ENCODE data around the gene CARD11.

Gene CARD11

GRCh38 chr7:2965745-2966270, 77.9 kb downstream of the CARD11 start:
- no peak overlapping the region for H3K18ac ChIP-seq (ENCODE audit: low read length)
- no peak overlapping the region for H3K27ac ChIP-seq (ENCODE audit: low read depth, low read length)
- no peaks in the 10 kb centered on the region for H3K79me2 ChIP-seq (ENCODE audit: control insufficient read depth, insufficient read depth, low read length, poor library complexity)
- H2BK120ac ChIP-seq (ENCODE audit: insufficient read depth, low read length, poor library complexity) = no peak overlapping the region
- H2AFZ ChIP-seq (ENCODE audit: insufficient read depth, low read length, poor library complexity) = no peak overlapping the region
- H3K23ac ChIP-seq (ENCODE audit: low read length) = no peak overlapping the region
- H3K4me2 ChIP-seq (ENCODE audit: low read length) = no peak overlapping the region
- no peak for DNase-seq
- H4K12ac ChIP-seq (ENCODE audit: low read depth, low read length) = no peak overlapping the region
- no peak overlapping the region for H2AK5ac ChIP-seq (ENCODE audit: low read length)
- WGBS (ENCODE audit: extremely low coverage, insufficient coverage, insufficient read length) = no CpG with 5 or more reads among the region's 1 CpG
- H2BK5ac ChIP-seq (ENCODE audit: low read depth, low read length, poor library complexity) = no peak overlapping the region
- no peaks in the 10 kb centered on the region for H3K27me3 ChIP-seq (ENCODE audit: insufficient read depth, low read length)
- no peak overlapping the region for H2BK12ac ChIP-seq (ENCODE audit: low read length)
- no peaks in the 10 kb centered on the region for H3K4me1 ChIP-seq (ENCODE audit: control insufficient read depth in 1 of 2, insufficient read depth in 2 of 2, low read length in 2 of 2)
- no peak overlapping the region for H3K9ac ChIP-seq (ENCODE audit: low read length)
- H3K4me3 ChIP-seq (ENCODE audit: low read depth, low read length) = no peak overlapping the region
- H3K36me3 ChIP-seq (ENCODE audit: control insufficient read depth in 1 of 2, insufficient read depth in 2 of 2, low read length in 2 of 2) = no peaks in the 10 kb centered on the region
- no peak overlapping the region for H4K91ac ChIP-seq (ENCODE audit: low read depth, low read length)
- no peak overlapping the region for H3K4ac ChIP-seq (ENCODE audit: low read depth, low read length)
- H3K14ac ChIP-seq (ENCODE audit: low read length) = no peak overlapping the region
- H3K9me3 ChIP-seq (ENCODE audit: insufficient read depth, low read depth, low read length) = peaks cover 4% of the 10 kb centered on the region
- H4K8ac ChIP-seq (ENCODE audit: low read depth, low read length) = no peak overlapping the region
- H3K79me1 ChIP-seq (ENCODE audit: low read length) = no peaks in the 10 kb centered on the region

- no peaks in the 10 kb centered on the region for H3K27me3 ChIP-seq (ENCODE audit: insufficient read depth, low read length)
- H2BK120ac ChIP-seq (ENCODE audit: insufficient read depth, low read length, poor library complexity) = no peak overlapping the region
- no peak overlapping the region for H3K14ac ChIP-seq (ENCODE audit: low read length)
- H4K91ac ChIP-seq (ENCODE audit: low read depth, low read length) = no peak overlapping the region
- no peaks in the 10 kb centered on the region for H3K4me1 ChIP-seq (ENCODE audit: control insufficient read depth in 1 of 2, insufficient read depth in 2 of 2, low read length in 2 of 2)
- H3K23ac ChIP-seq (ENCODE audit: low read length) = no peak overlapping the region
- no peak overlapping the region for H3K4ac ChIP-seq (ENCODE audit: low read depth, low read length)
- no peak overlapping the region for H2AK5ac ChIP-seq (ENCODE audit: low read length)
- no peaks in the 10 kb centered on the region for H3K79me1 ChIP-seq (ENCODE audit: low read length)
- H3K9me3 ChIP-seq (ENCODE audit: insufficient read depth, low read depth, low read length) = peaks cover 4% of the 10 kb centered on the region
- no peak overlapping the region for H3K9ac ChIP-seq (ENCODE audit: low read length)
- no peak overlapping the region for H3K27ac ChIP-seq (ENCODE audit: low read depth, low read length)
- H3K18ac ChIP-seq (ENCODE audit: low read length) = no peak overlapping the region
- H3K36me3 ChIP-seq (ENCODE audit: control insufficient read depth in 1 of 2, insufficient read depth in 2 of 2, low read length in 2 of 2) = no peaks in the 10 kb centered on the region
- no peak overlapping the region for H2AFZ ChIP-seq (ENCODE audit: insufficient read depth, low read length, poor library complexity)
- no peaks in the 10 kb centered on the region for H3K79me2 ChIP-seq (ENCODE audit: control insufficient read depth, insufficient read depth, low read length, poor library complexity)
- no peak overlapping the region for H4K12ac ChIP-seq (ENCODE audit: low read depth, low read length)
- H3K4me2 ChIP-seq (ENCODE audit: low read length) = no peak overlapping the region
- no peak for DNase-seq
- WGBS (ENCODE audit: extremely low coverage, insufficient coverage, insufficient read length) = no CpG with 5 or more reads among the region's 1 CpG
- H3K4me3 ChIP-seq (ENCODE audit: low read depth, low read length) = no peak overlapping the region
- H2BK5ac ChIP-seq (ENCODE audit: low read depth, low read length, poor library complexity) = no peak overlapping the region
- H4K8ac ChIP-seq (ENCODE audit: low read depth, low read length) = no peak overlapping the region
- H2BK12ac ChIP-seq (ENCODE audit: low read length) = no peak overlapping the region
These were observed 78.4 kb downstream of the CARD11 start for GRCh38 chr7:2965301-2965700.

GRCh38 chr7:2964208-2964607, 79.5 kb downstream of the CARD11 start:
- H3K9ac ChIP-seq (ENCODE audit: low read length) = no peak overlapping the region
- H3K18ac ChIP-seq (ENCODE audit: low read length) = no peak overlapping the region
- H3K4me3 ChIP-seq (ENCODE audit: low read depth, low read length) = no peak overlapping the region
- H3K27me3 ChIP-seq (ENCODE audit: insufficient read depth, low read length) = no peaks in the 10 kb centered on the region
- H4K91ac ChIP-seq (ENCODE audit: low read depth, low read length) = no peak overlapping the region
- no peaks in the 10 kb centered on the region for H3K79me1 ChIP-seq (ENCODE audit: low read length)
- H2BK12ac ChIP-seq (ENCODE audit: low read length) = no peak overlapping the region
- no peak overlapping the region for H2BK5ac ChIP-seq (ENCODE audit: low read depth, low read length, poor library complexity)
- no peak overlapping the region for H3K4me2 ChIP-seq (ENCODE audit: low read length)
- no CpG with 5 or more reads among the region's 2 CpGs for WGBS (ENCODE audit: extremely low coverage, insufficient coverage, insufficient read length)
- H3K36me3 ChIP-seq (ENCODE audit: control insufficient read depth in 1 of 2, insufficient read depth in 2 of 2, low read length in 2 of 2) = no peaks in the 10 kb centered on the region
- H2AK5ac ChIP-seq (ENCODE audit: low read length) = no peak overlapping the region
- H2AFZ ChIP-seq (ENCODE audit: insufficient read depth, low read length, poor library complexity) = no peak overlapping the region
- H3K27ac ChIP-seq (ENCODE audit: low read depth, low read length) = no peak overlapping the region
- no peak overlapping the region for H3K4ac ChIP-seq (ENCODE audit: low read depth, low read length)
- H4K8ac ChIP-seq (ENCODE audit: low read depth, low read length) = no peak overlapping the region
- no peak overlapping the region for H3K23ac ChIP-seq (ENCODE audit: low read length)
- no peaks in the 10 kb centered on the region for H3K4me1 ChIP-seq (ENCODE audit: control insufficient read depth in 1 of 2, insufficient read depth in 2 of 2, low read length in 2 of 2)
- no peak overlapping the region for H4K12ac ChIP-seq (ENCODE audit: low read depth, low read length)
- DNase-seq = no peak
- no peak overlapping the region for H2BK120ac ChIP-seq (ENCODE audit: insufficient read depth, low read length, poor library complexity)
- no peak overlapping the region for H3K14ac ChIP-seq (ENCODE audit: low read length)
- H3K79me2 ChIP-seq (ENCODE audit: control insufficient read depth, insufficient read depth, low read length, poor library complexity) = no peaks in the 10 kb centered on the region
- H3K9me3 ChIP-seq (ENCODE audit: insufficient read depth, low read depth, low read length) = peaks cover 4% of the 10 kb centered on the region

- H3K27ac ChIP-seq (ENCODE audit: low read depth, low read length) = no peak overlapping the region
- H3K79me2 ChIP-seq (ENCODE audit: control insufficient read depth, insufficient read depth, low read length, poor library complexity) = no peaks in the 10 kb centered on the region
- WGBS (ENCODE audit: extremely low coverage, insufficient coverage, insufficient read length) = no CpG with 5 or more reads among the region's 2 CpGs
- H3K18ac ChIP-seq (ENCODE audit: low read length) = no peak overlapping the region
- DNase-seq = peak in 1 of 2 donors; percentile 9
- H2BK120ac ChIP-seq (ENCODE audit: insufficient read depth, low read length, poor library complexity) = no peak overlapping the region
- H3K4me3 ChIP-seq (ENCODE audit: low read depth, low read length) = no peak overlapping the region
- no peak overlapping the region for H4K91ac ChIP-seq (ENCODE audit: low read depth, low read length)
- no peak overlapping the region for H2AK5ac ChIP-seq (ENCODE audit: low read length)
- no peak overlapping the region for H2AFZ ChIP-seq (ENCODE audit: insufficient read depth, low read length, poor library complexity)
- H2BK5ac ChIP-seq (ENCODE audit: low read depth, low read length, poor library complexity) = no peak overlapping the region
- no peak overlapping the region for H3K4ac ChIP-seq (ENCODE audit: low read depth, low read length)
- no peak overlapping the region for H3K4me2 ChIP-seq (ENCODE audit: low read length)
- peaks cover 4% of the 10 kb centered on the region for H3K9me3 ChIP-seq (ENCODE audit: insufficient read depth, low read depth, low read length)
- no peak overlapping the region for H3K14ac ChIP-seq (ENCODE audit: low read length)
- no peak overlapping the region for H3K23ac ChIP-seq (ENCODE audit: low read length)
- H3K4me1 ChIP-seq (ENCODE audit: control insufficient read depth in 1 of 2, insufficient read depth in 2 of 2, low read length in 2 of 2) = no peaks in the 10 kb centered on the region
- H4K12ac ChIP-seq (ENCODE audit: low read depth, low read length) = no peak overlapping the region
- no peaks in the 10 kb centered on the region for H3K79me1 ChIP-seq (ENCODE audit: low read length)
- H2BK12ac ChIP-seq (ENCODE audit: low read length) = no peak overlapping the region
- no peaks in the 10 kb centered on the region for H3K27me3 ChIP-seq (ENCODE audit: insufficient read depth, low read length)
- H3K9ac ChIP-seq (ENCODE audit: low read length) = no peak overlapping the region
- H3K36me3 ChIP-seq (ENCODE audit: control insufficient read depth in 1 of 2, insufficient read depth in 2 of 2, low read length in 2 of 2) = no peaks in the 10 kb centered on the region
- H4K8ac ChIP-seq (ENCODE audit: low read depth, low read length) = no peak overlapping the region
These were observed 80.8 kb downstream of the CARD11 start for GRCh38 chr7:2962865-2963264.

Measured in trophoblast cell (in vitro differentiated cells and primary cell).